Aorta (tissue), 5 donors: Measurements from ENCODE around the gene CLIC6. TPM values are rescaled to one million over a fixed set of nuclear protein-coding genes. Genes with fewer than 3 reads are reported as not detected.

ENCODE experiments used
- ATAC-seq: fragments of 200-7000 bp; cut with Tn5 transposase; one replicate; pipeline ENCODE4 v1.9.1; 2022; ENCODE audit warnings: moderate library complexity; ENCODE audit not compliant: low FRiP score
- DNase-seq, 2 donors: peaks; one replicate each; pipeline ENCODE4 v3.0.0-alpha.2; 2020
- H3K27ac ChIP-seq, 2 donors: one replicate each; pipeline ENCODE4 v1.5.1; 2013; ENCODE audit warnings: low read length in 2 of 2, mild to moderate bottlenecking in 2 of 2, moderate library complexity in 2 of 2, control low read depth in 1 of 2, inconsistent platforms in 1 of 2, low read depth in 1 of 2
- H3K27me3 ChIP-seq, 2 donors: one replicate each; pipeline ENCODE4 v1.6.1; 2013; ENCODE audit warnings: control low read depth in 1 of 2, low read length in 1 of 2, mild to moderate bottlenecking in 1 of 2, moderate library complexity in 1 of 2; ENCODE audit not compliant: insufficient read depth in 2 of 2, control insufficient read depth in 1 of 2
- H3K36me3 ChIP-seq, 2 donors: one replicate each; pipeline ENCODE4 v1.6.1; 2013; ENCODE audit warnings: control low read depth in 1 of 2, low read length in 1 of 2, mild to moderate bottlenecking in 1 of 2; ENCODE audit not compliant: insufficient read depth in 2 of 2, control insufficient read depth in 1 of 2
- H3K4me1 ChIP-seq, 2 donors: one replicate each; pipeline ENCODE4 v1.6.1; 2013; ENCODE audit warnings: low read length in 2 of 2, control low read depth in 1 of 2, mild to moderate bottlenecking in 1 of 2, moderate library complexity in 1 of 2; ENCODE audit not compliant: insufficient read depth in 2 of 2, control insufficient read depth in 1 of 2
- H3K4me3 ChIP-seq, 2 donors: one replicate each; pipeline ENCODE4 v1.5.1; 2013; ENCODE audit warnings: low read length in 2 of 2, control low read depth in 1 of 2, mild to moderate bottlenecking in 1 of 2
- H3K9me3 ChIP-seq: one replicate; pipeline ENCODE4 v1.6.1; 2013; ENCODE audit warnings: mild to moderate bottlenecking, low read length; ENCODE audit not compliant: control insufficient read depth
- WGBS, 2 donors: extraction: QIAGEN DNeasy Blood & Tissue Kit; methylation state at CpG; one replicate each; pipeline ENCODE4 v1.1.7; 2013; 5-methylcytosine and 5-hydroxymethylcytosine counted together
- intact Hi-C, 2 donors: fragments of 100-400 bp; cut with DNase I; formaldehyde crosslinking; loops; one replicate each; pipeline versions ENCODE4 v1.14.2 to v1.15.0; 2022
- polyA plus RNA-seq, 2 donors: library from polyadenylated mRNA; stranded (reverse); fragments of 200-250 nt; gene quantifications; one replicate each; pipeline ENCODE4 v1.2.3, GENCODE V29; 2013
- total RNA-seq, 2 donors: library from RNA; stranded (reverse); fragmentation: NEBNext Ultra II Directional; extraction: Animal tissue kit (Norgen Biotek cat#: 25700); gene quantifications; one replicate each; pipeline ENCODE4 v1.2.1, GENCODE V29; 2021
- donor health status: healthy with polysubstance abuse.
- donor health status: Bipolar disorder and iron deficiency.
- donor health status: DM: no; HTN: no; CAD: no.
- donor health status: DM: no; HTN: no; CAD: no.
- donor health status: DM: yes; HTN: yes; CAD: no.

CLIC6 gene
- total and polyA plus RNA-seq, 4 donors: 1.4 to 7.7 (median 2.6) TPM

GRCh38 chr21:34722684-34723300, 54.0 kb downstream of the CLIC6 start:
- no peak overlapping the region for H3K27ac ChIP-seq
- intact Hi-C loops: no loop called here
- 78 to 84% methylated on average over 7 of the region's 7 CpGs for WGBS, 2 donors
- H3K36me3 ChIP-seq: no peaks in the 10 kb centered on the region
- H3K4me3 ChIP-seq: no peak overlapping the region
- DNase-seq (no peak), ATAC-seq (no peak)
- no peaks in the 10 kb centered on the region for H3K4me1 ChIP-seq
- no peaks in the 10 kb centered on the region for H3K9me3 ChIP-seq
- H3K27me3 ChIP-seq: no peaks in the 10 kb centered on the region

- DNase-seq: no peak
- Histone ChIP-seq H3K27me3 (no peaks in the 10 kb centered on the region), H3K9me3 (no peaks in the 10 kb centered on the region), H3K4me3 (no peak overlapping the region), H3K4me1 (no peaks in the 10 kb centered on the region), H3K36me3 (no peaks in the 10 kb centered on the region), H3K27ac (no peak overlapping the region)
- 80 to 84% methylated on average over 2 of the region's 2 CpGs for WGBS, 2 donors
- no peak for ATAC-seq
- intact Hi-C loops: no loop called here
These were observed 55.5 kb downstream of the CLIC6 start for GRCh38 chr21:34724131-34724856.

- Histone ChIP-seq H3K4me3 (no peak overlapping the region), H3K27ac (no peak overlapping the region), H3K9me3 (no peaks in the 10 kb centered on the region), H3K4me1 (no peaks in the 10 kb centered on the region), H3K36me3 (no peaks in the 10 kb centered on the region), H3K27me3 (no peaks in the 10 kb centered on the region)
- intact Hi-C loops: no loop called here
- WGBS, 2 donors: 13 to 17% methylated on average over 4 of the region's 4 CpGs
- DNase-seq (no peak), ATAC-seq (no peak)
These were observed 56.0 kb downstream of the CLIC6 start for GRCh38 chr21:34724857-34725195.

- ATAC-seq: no peak
- no peaks in the 10 kb centered on the region for H3K4me1 ChIP-seq
- H3K27me3 ChIP-seq: no peaks in the 10 kb centered on the region
- intact Hi-C loops: no loop called here
- H3K36me3 ChIP-seq: no peaks in the 10 kb centered on the region
- H3K4me3 ChIP-seq: no peak overlapping the region
- DNase-seq: no peak
- H3K9me3 ChIP-seq: no peaks in the 10 kb centered on the region
- no peak overlapping the region for H3K27ac ChIP-seq
- WGBS, 2 donors: 80 to 81% methylated on average over 5 of the region's 5 CpGs
These were observed 58.0 kb downstream of the CLIC6 start for GRCh38 chr21:34726627-34727337.

GRCh38 chr21:34728479-34728878, 59.7 kb downstream of the CLIC6 start:
- no peak overlapping the region for H3K27ac ChIP-seq
- ATAC-seq (no peak), DNase-seq (no peak)
- H3K4me3 ChIP-seq: no peak overlapping the region
- 92 to 93% methylated on average over 3 of the region's 3 CpGs for WGBS, 2 donors
- no peaks in the 10 kb centered on the region for H3K36me3 ChIP-seq
- no peaks in the 10 kb centered on the region for H3K9me3 ChIP-seq
- H3K27me3 ChIP-seq: no peaks in the 10 kb centered on the region
- H3K4me1 ChIP-seq: no peaks in the 10 kb centered on the region
- intact Hi-C loops: no loop called here

- H3K27me3 ChIP-seq: no peaks in the 10 kb centered on the region
- H3K4me3 ChIP-seq: no peak overlapping the region
- ATAC-seq (no peak), DNase-seq (no peak)
- intact Hi-C loops: no loop called here
- H3K36me3 ChIP-seq: no peaks in the 10 kb centered on the region
- H3K4me1 ChIP-seq: no peaks in the 10 kb centered on the region
- no peaks in the 10 kb centered on the region for H3K9me3 ChIP-seq
- 90 to 91% methylated on average over 7 of the region's 7 CpGs for WGBS, 2 donors
- no peak overlapping the region for H3K27ac ChIP-seq
These were observed 61.4 kb downstream of the CLIC6 start for GRCh38 chr21:34730194-34730593.

GRCh38 chr21:34730756-34731445, 62.1 kb downstream of the CLIC6 start:
- Histone ChIP-seq H3K4me1 (no peaks in the 10 kb centered on the region), H3K4me3 (no peak overlapping the region), H3K27me3 (no peaks in the 10 kb centered on the region), H3K9me3 (no peaks in the 10 kb centered on the region), H3K27ac (no peak overlapping the region), H3K36me3 (no peaks in the 10 kb centered on the region)
- intact Hi-C loops: no loop called here
- ATAC-seq (no peak), DNase-seq (no peak)
- WGBS, 2 donors: 78 to 86% methylated on average over 5 of the region's 5 CpGs

GRCh38 chr21:34732388-34732821, 63.6 kb downstream of the CLIC6 start:
- Histone ChIP-seq H3K36me3 (no peaks in the 10 kb centered on the region), H3K9me3 (no peaks in the 10 kb centered on the region), H3K4me3 (no peak overlapping the region), H3K4me1 (no peaks in the 10 kb centered on the region), H3K27me3 (peaks cover 0 to 3% of the 10 kb centered on the region in 2 donors), H3K27ac (no peak overlapping the region)
- DNase-seq (no peak), ATAC-seq (no peak)
- intact Hi-C loops: no loop called here
- WGBS, 2 donors: 87 to 89% methylated on average over 4 of the region's 4 CpGs
